GM23338 (cell line): ENCODE measurements around the gene DYNLT2.

ENCODE experiments used
- CREB1 ChIP-seq: fragments of 250-450 bp; sonication (Bioruptor Pico); IDR thresholded peaks from 2 replicates; pipeline ENCODE4 v1.5.0; 2020; ENCODE audit warnings: low read depth, mild to moderate bottlenecking, moderate library complexity
- CTCF ChIP-seq, 2 experiments: fragments of 200-600 bp in 1 of 2; sonication (generic) in 1 of 2; conservative IDR thresholded peaks; 2 replicates each; pipeline versions ENCODE4 v1.5.1 to v1.6.1; 2016 to 2017; ENCODE audit warnings: antibody characterized with exemption in 2 of 2, low read depth in 2 of 2, mild to moderate bottlenecking in 2 of 2, moderate library complexity in 1 of 2
- ETS1 ChIP-seq: IDR thresholded peaks from 2 replicates; pipeline ENCODE4 v1.6.1; 2016; ENCODE audit warnings: antibody characterized with exemption
- EZH2 ChIP-seq: fragments of 200-600 bp; sonication (generic); IDR thresholded peaks from one replicate; pipeline ENCODE4 v1.8.0; 2017; ENCODE audit warnings: antibody characterized with exemption, mild to moderate bottlenecking, low read depth; ENCODE audit not compliant: unreplicated experiment
- EZH2phosphoT487 ChIP-seq: fragments of 200-600 bp; sonication (generic); IDR thresholded peaks from one replicate; pipeline ENCODE4 v1.8.1; 2018; ENCODE audit warnings: antibody characterized with exemption; ENCODE audit not compliant: unreplicated experiment
- JUNB ChIP-seq: IDR thresholded peaks from one replicate; pipeline ENCODE4 v1.6.1; 2016; ENCODE audit warnings: antibody characterized with exemption; ENCODE audit not compliant: unreplicated experiment
- NANOG ChIP-seq: IDR thresholded peaks from 2 replicates; pipeline ENCODE4 v1.6.1; 2016; ENCODE audit warnings: antibody characterized with exemption, borderline replicate concordance
- POLR2AphosphoS5 ChIP-seq: IDR thresholded peaks from 2 replicates; pipeline ENCODE4 v1.6.1; 2016; ENCODE audit warnings: antibody characterized with exemption, low read depth
- REST ChIP-seq: IDR thresholded peaks from one replicate; pipeline ENCODE4 v1.6.1; 2018; ENCODE audit warnings: antibody characterized with exemption; ENCODE audit not compliant: unreplicated experiment
- STAT1 ChIP-seq: IDR thresholded peaks from one replicate; pipeline ENCODE4 v1.6.1; 2016; ENCODE audit warnings: antibody characterized with exemption; ENCODE audit not compliant: unreplicated experiment
- ZNF114 ChIP-seq: fragments of 250-450 bp; sonication (Bioruptor Pico); IDR thresholded peaks from 2 replicates; pipeline ENCODE4 v1.5.0; 2020; ENCODE audit warnings: mild to moderate bottlenecking, moderate library complexity
- ZNF331 ChIP-seq: fragments of 250-450 bp; sonication (Bioruptor Pico); IDR thresholded peaks from 2 replicates; pipeline ENCODE4 v1.5.0; 2020; ENCODE audit warnings: low read depth, mild to moderate bottlenecking, moderate library complexity

GRCh38 chr6:169779896-169780295 is 28.5 kb upstream of the DYNLT2 start:
- TF ChIP-seq CTCF (conservative IDR thresholded peaks at IDR 0.05; ENCODE audit: low read depth in 2 of 2) (no peak), POLR2AphosphoS5 (no peak), EZH2 (no peak), CREB1 (CRISPR knock-in tag) (no peak), ZNF114 (CRISPR knock-in tag) (no peak), JUNB (no peak), REST (no peak), ZNF331 (CRISPR knock-in tag) (no peak), NANOG (no peak), EZH2phosphoT487 (no peak), STAT1 (no peak), ETS1 (no peak)
